ENCODE data around the gene MLPH.

Gene MLPH

GRCh38 chr2:237601453-237602116 lies 114.5 kb downstream of the MLPH start:
- H3K27ac ChIP-seq (ENCODE audit: insufficient read depth, low read depth, low read length, poor library complexity, severe bottlenecking): no peak overlapping the region

GRCh38 chr2:237602409-237602808 lies 115.4 kb downstream of the MLPH start:
- WGBS, 2 experiments: 84 to 86% methylated on average over 7 of the region's 7 CpGs
- Histone ChIP-seq H3K4me1 (ENCODE audit: control insufficient read depth, insufficient read depth, low read length) (peaks cover 6% of the 10 kb centered on the region), H3K27me3 (ENCODE audit: control insufficient read depth, insufficient read depth, low read length, poor library complexity, severe bottlenecking) (no peaks in the 10 kb centered on the region), H3K27ac (ENCODE audit: insufficient read depth, low read depth, low read length, poor library complexity, severe bottlenecking) (no peak overlapping the region), H3K36me3 (ENCODE audit: control insufficient read depth, insufficient read depth, low read length) (no peaks in the 10 kb centered on the region), H3K9me3 (ENCODE audit: control insufficient read depth, low read length) (no peaks in the 10 kb centered on the region), H3K4me3 (ENCODE audit: insufficient read depth, low read depth, low read length) (no peak overlapping the region)

More at GRCh38 chr2:237601453-237602116, 114.5 kb downstream of the MLPH start:
- no peaks in the 10 kb centered on the region for H3K27me3 ChIP-seq (ENCODE audit: control insufficient read depth, insufficient read depth, low read length, poor library complexity, severe bottlenecking)
- no peaks in the 10 kb centered on the region for H3K36me3 ChIP-seq (ENCODE audit: control insufficient read depth, insufficient read depth, low read length)
- no peak overlapping the region for H3K4me3 ChIP-seq (ENCODE audit: insufficient read depth, low read depth, low read length)
- no peaks in the 10 kb centered on the region for H3K9me3 ChIP-seq (ENCODE audit: control insufficient read depth, low read length)
- H3K4me1 ChIP-seq (ENCODE audit: control insufficient read depth, insufficient read depth, low read length): peaks cover 6% of the 10 kb centered on the region
- 81 to 82% methylated on average over 14 of the region's 14 CpGs for WGBS, 2 experiments

- H3K4me3 ChIP-seq (ENCODE audit: insufficient read depth, low read depth, low read length): no peak overlapping the region
- no peaks in the 10 kb centered on the region for H3K9me3 ChIP-seq (ENCODE audit: control insufficient read depth, low read length)
- H3K4me1 ChIP-seq (ENCODE audit: control insufficient read depth, insufficient read depth, low read length): peaks cover 6% of the 10 kb centered on the region
- no peaks in the 10 kb centered on the region for H3K36me3 ChIP-seq (ENCODE audit: control insufficient read depth, insufficient read depth, low read length)
- no peak overlapping the region for H3K27ac ChIP-seq (ENCODE audit: insufficient read depth, low read depth, low read length, poor library complexity, severe bottlenecking)
- no peaks in the 10 kb centered on the region for H3K27me3 ChIP-seq (ENCODE audit: control insufficient read depth, insufficient read depth, low read length, poor library complexity, severe bottlenecking)
- 91 to 92% methylated on average over 12 to 13 of the region's 13 CpGs for WGBS, 2 experiments
Measured at GRCh38 chr2:237603049-237603717, 116.1 kb downstream of the MLPH start.

GRCh38 chr2:237603718-237604362 lies 116.8 kb downstream of the MLPH start:
- H3K27me3 ChIP-seq (ENCODE audit: control insufficient read depth, insufficient read depth, low read length, poor library complexity, severe bottlenecking): no peaks in the 10 kb centered on the region
- no peaks in the 10 kb centered on the region for H3K36me3 ChIP-seq (ENCODE audit: control insufficient read depth, insufficient read depth, low read length)
- H3K27ac ChIP-seq (ENCODE audit: insufficient read depth, low read depth, low read length, poor library complexity, severe bottlenecking): no peak overlapping the region
- H3K4me3 ChIP-seq (ENCODE audit: insufficient read depth, low read depth, low read length): no peak overlapping the region
- peaks cover 6% of the 10 kb centered on the region for H3K4me1 ChIP-seq (ENCODE audit: control insufficient read depth, insufficient read depth, low read length)
- 52% methylated on average over 15 of the region's 15 CpGs for WGBS, 2 experiments
- no peaks in the 10 kb centered on the region for H3K9me3 ChIP-seq (ENCODE audit: control insufficient read depth, low read length)

DNA sequence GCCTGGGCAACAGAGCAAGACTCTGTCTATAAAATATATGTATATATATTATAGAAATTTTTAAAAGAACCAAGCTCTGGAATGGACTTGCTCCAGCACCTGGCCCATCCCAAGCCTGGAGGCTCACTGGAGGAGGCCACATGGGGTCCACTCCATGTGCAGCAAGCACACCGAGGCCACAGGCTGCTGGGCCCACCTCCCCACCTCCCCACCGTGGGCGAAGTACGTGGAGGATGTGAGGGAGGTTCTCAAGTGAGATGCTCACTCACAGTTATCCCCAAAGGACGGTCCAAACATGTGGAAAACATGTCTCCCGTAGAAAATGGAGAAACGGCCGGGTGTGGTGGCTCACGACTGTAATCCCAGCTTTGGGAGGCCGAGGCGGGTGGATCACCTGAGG lies 117.3 kb downstream of the MLPH start:
- 89 to 95% methylated on average over 11 of the region's 11 CpGs for WGBS, 2 experiments
- no peak overlapping the region for H3K27ac ChIP-seq (ENCODE audit: insufficient read depth, low read depth, low read length, poor library complexity, severe bottlenecking)
- H3K9me3 ChIP-seq (ENCODE audit: control insufficient read depth, low read length): no peaks in the 10 kb centered on the region
- H3K4me1 ChIP-seq (ENCODE audit: control insufficient read depth, insufficient read depth, low read length): peaks cover 6% of the 10 kb centered on the region
- no peak overlapping the region for H3K4me3 ChIP-seq (ENCODE audit: insufficient read depth, low read depth, low read length)
- H3K36me3 ChIP-seq (ENCODE audit: control insufficient read depth, insufficient read depth, low read length): no peaks in the 10 kb centered on the region
- no peaks in the 10 kb centered on the region for H3K27me3 ChIP-seq (ENCODE audit: control insufficient read depth, insufficient read depth, low read length, poor library complexity, severe bottlenecking)

Measured in ectodermal cell (in vitro differentiated cells).